Loucy (cell line): ENCODE measurements around the gene PTCHD4.

Experiments
- EZH2phosphoT487 ChIP-seq: fragments of 200-600 bp; IDR thresholded peaks from 2 replicates; pipeline ENCODE4 v1.6.1; 2018; ENCODE audit warnings: antibody characterized with exemption, mild to moderate bottlenecking, moderate library complexity, borderline replicate concordance
- TF ChIP-seq, protein P1 (sequence below): fragments of 200-600 bp; sonication (generic); conservative IDR thresholded peaks from 2 replicates; pipeline ENCODE4 v1.5.1; 2014; ENCODE audit warnings: mild to moderate bottlenecking, antibody characterized with exemption, low read length

DNA sequence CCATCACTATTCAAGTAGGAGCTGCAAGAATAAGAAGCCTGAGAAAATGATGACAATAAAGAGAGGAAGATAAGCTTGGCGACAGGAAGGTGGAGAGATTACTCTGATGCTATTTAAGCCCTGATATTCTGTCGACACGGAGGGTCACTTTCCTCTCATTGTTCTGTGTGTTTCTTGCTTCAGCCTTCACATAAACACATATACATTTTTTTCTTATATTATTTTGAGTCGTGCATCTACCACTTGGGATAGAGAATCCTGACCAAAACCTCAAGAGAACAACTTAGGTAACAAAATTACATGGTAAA lies 10.5 kb downstream of the PTCHD4 start:
- TF ChIP-seq, protein P1, sequence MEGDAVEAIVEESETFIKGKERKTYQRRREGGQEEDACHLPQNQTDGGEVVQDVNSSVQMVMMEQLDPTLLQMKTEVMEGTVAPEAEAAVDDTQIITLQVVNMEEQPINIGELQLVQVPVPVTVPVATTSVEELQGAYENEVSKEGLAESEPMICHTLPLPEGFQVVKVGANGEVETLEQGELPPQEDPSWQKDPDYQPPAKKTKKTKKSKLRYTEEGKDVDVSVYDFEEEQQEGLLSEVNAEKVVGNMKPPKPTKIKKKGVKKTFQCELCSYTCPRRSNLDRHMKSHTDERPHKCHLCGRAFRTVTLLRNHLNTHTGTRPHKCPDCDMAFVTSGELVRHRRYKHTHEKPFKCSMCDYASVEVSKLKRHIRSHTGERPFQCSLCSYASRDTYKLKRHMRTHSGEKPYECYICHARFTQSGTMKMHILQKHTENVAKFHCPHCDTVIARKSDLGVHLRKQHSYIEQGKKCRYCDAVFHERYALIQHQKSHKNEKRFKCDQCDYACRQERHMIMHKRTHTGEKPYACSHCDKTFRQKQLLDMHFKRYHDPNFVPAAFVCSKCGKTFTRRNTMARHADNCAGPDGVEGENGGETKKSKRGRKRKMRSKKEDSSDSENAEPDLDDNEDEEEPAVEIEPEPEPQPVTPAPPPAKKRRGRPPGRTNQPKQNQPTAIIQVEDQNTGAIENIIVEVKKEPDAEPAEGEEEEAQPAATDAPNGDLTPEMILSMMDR, result no peak
- TF ChIP-seq EZH2phosphoT487, result no peak
